ENCODE data around the gene TOMM20.

Gene TOMM20

GRCh38 chr1:235072096-235072495 is 56.5 kb downstream of the TOMM20 start:
- no peak overlapping the region for H3K14ac ChIP-seq (ENCODE audit: low read length)
- no peaks in the 10 kb centered on the region for H3K79me1 ChIP-seq (ENCODE audit: low read depth, low read length)
- H3K18ac ChIP-seq (ENCODE audit: low read length), result no peak overlapping the region
- H4K91ac ChIP-seq (ENCODE audit: low read depth, low read length, poor library complexity), result no peak overlapping the region
- H3K9ac ChIP-seq (ENCODE audit: low read depth, low read length, poor library complexity), result no peak overlapping the region
- no peak overlapping the region for H2BK15ac ChIP-seq (ENCODE audit: low read length)
- H3K36me3 ChIP-seq (replicated peaks in 1 of 2; ENCODE audit: control insufficient read depth in 2 of 2, insufficient read depth in 2 of 2, low read length in 2 of 2), result no peaks in the 10 kb centered on the region
- DNase-seq (ENCODE audit: low spot score), result no peak
- H3K4me1 ChIP-seq (ENCODE audit: control insufficient read depth in 2 of 2, insufficient read depth in 1 of 2, low read depth in 1 of 2, low read length in 2 of 2), result peaks cover 24 to 29% of the 10 kb centered on the region in 2 donors
- H3K23ac ChIP-seq (ENCODE audit: low read depth, low read length, poor library complexity), result no peak overlapping the region
- H3K9me3 ChIP-seq (replicated peaks in 1 of 2; ENCODE audit: control insufficient read depth in 2 of 2, insufficient read depth in 1 of 2, low read depth in 1 of 2, low read length in 2 of 2), result peaks cover 0 to 1% of the 10 kb centered on the region in 2 donors
- no peak overlapping the region for H2BK120ac ChIP-seq (ENCODE audit: low read depth, low read length)
- no peak overlapping the region for H3K4me3 ChIP-seq (ENCODE audit: low read length in 2 of 2)
- H2AFZ ChIP-seq (ENCODE audit: low read length), result no peak overlapping the region
- H3K4ac ChIP-seq (ENCODE audit: low read length), result no peak overlapping the region
- H3K27ac ChIP-seq (replicated peaks; ENCODE audit: low read length), result no peak overlapping the region
- no CpG with 5 or more reads among the region's 6 CpGs for WGBS, 2 donors (ENCODE audit: extremely low coverage in 2 of 2, insufficient read length in 2 of 2, insufficient replicate concordance in 1 of 2)
- H2AK5ac ChIP-seq (ENCODE audit: low read depth, low read length), result no peak overlapping the region
- no peak overlapping the region for H2BK12ac ChIP-seq (ENCODE audit: low read length)
- H4K8ac ChIP-seq (ENCODE audit: low read depth, low read length), result no peak overlapping the region
- no peaks in the 10 kb centered on the region for H3K27me3 ChIP-seq (ENCODE audit: control insufficient read depth in 3 of 3, insufficient read depth in 3 of 3, low read depth in 1 of 3, low read length in 3 of 3)
- no peak overlapping the region for H3K4me2 ChIP-seq (ENCODE audit: insufficient read depth, low read length, poor library complexity, severe bottlenecking)
- H2BK5ac ChIP-seq (ENCODE audit: low read length), result no peak overlapping the region

GRCh38 chr1:235070819-235071218 is 57.8 kb downstream of the TOMM20 start:
- Histone ChIP-seq H2BK5ac (ENCODE audit: low read length) (no peak overlapping the region), H3K18ac (ENCODE audit: low read length) (no peak overlapping the region)

GRCh38 chr1:235069577-235070563 is 58.8 kb downstream of the TOMM20 start:
- no peak for DNase-seq (ENCODE audit: low spot score)
- Histone ChIP-seq H3K79me1 (ENCODE audit: low read depth, low read length) (no peaks in the 10 kb centered on the region), H2BK5ac (ENCODE audit: low read length) (peak overlapping the region; percentile 58), H3K4me3 (ENCODE audit: low read length in 2 of 2) (no peak overlapping the region), H3K14ac (ENCODE audit: low read length) (no peak overlapping the region), H3K36me3 (replicated peaks in 1 of 2; ENCODE audit: control insufficient read depth in 2 of 2, insufficient read depth in 2 of 2, low read length in 2 of 2) (no peaks in the 10 kb centered on the region), H3K18ac (ENCODE audit: low read length) (peak overlapping the region; percentile 56), H2AK5ac (ENCODE audit: low read depth, low read length) (no peak overlapping the region), H3K4me2 (ENCODE audit: insufficient read depth, low read length, poor library complexity, severe bottlenecking) (no peak overlapping the region), H2BK15ac (ENCODE audit: low read length) (peak overlapping the region; percentile 42), H3K27me3 (ENCODE audit: control insufficient read depth in 3 of 3, insufficient read depth in 3 of 3, low read depth in 1 of 3, low read length in 3 of 3) (no peaks in the 10 kb centered on the region), H2BK12ac (ENCODE audit: low read length) (no peak overlapping the region), H3K4ac (ENCODE audit: low read length) (no peak overlapping the region), H4K8ac (ENCODE audit: low read depth, low read length) (peak overlapping the region; percentile 73), H3K9ac (ENCODE audit: low read depth, low read length, poor library complexity) (peak overlapping the region; percentile 18), H2BK120ac (ENCODE audit: low read depth, low read length) (no peak overlapping the region), H2AFZ (ENCODE audit: low read length) (peak overlapping the region; percentile 57), H3K23ac (ENCODE audit: low read depth, low read length, poor library complexity) (no peak overlapping the region), H3K9me3 (replicated peaks in 1 of 2; ENCODE audit: control insufficient read depth in 2 of 2, insufficient read depth in 1 of 2, low read depth in 1 of 2, low read length in 2 of 2) (peaks cover 0 to 1% of the 10 kb centered on the region in 2 donors), H3K4me1 (ENCODE audit: control insufficient read depth in 2 of 2, insufficient read depth in 1 of 2, low read depth in 1 of 2, low read length in 2 of 2) (peaks cover 20 to 25% of the 10 kb centered on the region in 2 donors), H3K27ac (replicated peaks; ENCODE audit: low read length) (no peak overlapping the region), H4K91ac (ENCODE audit: low read depth, low read length, poor library complexity) (no peak overlapping the region)
- WGBS, 2 donors (ENCODE audit: extremely low coverage in 2 of 2, insufficient read length in 2 of 2, insufficient replicate concordance in 1 of 2), result no CpG with 5 or more reads among the region's 34 CpGs

More at GRCh38 chr1:235070819-235071218, 57.8 kb downstream of the TOMM20 start:
- Histone ChIP-seq H3K4me2 (ENCODE audit: insufficient read depth, low read length, poor library complexity, severe bottlenecking) (no peak overlapping the region), H3K4me3 (ENCODE audit: low read length in 2 of 2) (no peak overlapping the region), H3K14ac (ENCODE audit: low read length) (no peak overlapping the region), H2BK12ac (ENCODE audit: low read length) (no peak overlapping the region), H4K91ac (ENCODE audit: low read depth, low read length, poor library complexity) (no peak overlapping the region), H2AK5ac (ENCODE audit: low read depth, low read length) (no peak overlapping the region), H3K23ac (ENCODE audit: low read depth, low read length, poor library complexity) (no peak overlapping the region), H3K4me1 (ENCODE audit: control insufficient read depth in 2 of 2, insufficient read depth in 1 of 2, low read depth in 1 of 2, low read length in 2 of 2) (peaks cover 24 to 29% of the 10 kb centered on the region in 2 donors), H3K4ac (ENCODE audit: low read length) (no peak overlapping the region), H2BK15ac (ENCODE audit: low read length) (no peak overlapping the region), H3K27ac (replicated peaks; ENCODE audit: low read length) (no peak overlapping the region), H3K9me3 (replicated peaks in 1 of 2; ENCODE audit: control insufficient read depth in 2 of 2, insufficient read depth in 1 of 2, low read depth in 1 of 2, low read length in 2 of 2) (peaks cover 0 to 1% of the 10 kb centered on the region in 2 donors), H3K79me1 (ENCODE audit: low read depth, low read length) (no peaks in the 10 kb centered on the region), H2AFZ (ENCODE audit: low read length) (no peak overlapping the region), H3K27me3 (ENCODE audit: control insufficient read depth in 3 of 3, insufficient read depth in 3 of 3, low read depth in 1 of 3, low read length in 3 of 3) (no peaks in the 10 kb centered on the region), H4K8ac (ENCODE audit: low read depth, low read length) (no peak overlapping the region), H3K9ac (ENCODE audit: low read depth, low read length, poor library complexity) (no peak overlapping the region), H3K36me3 (replicated peaks in 1 of 2; ENCODE audit: control insufficient read depth in 2 of 2, insufficient read depth in 2 of 2, low read length in 2 of 2) (no peaks in the 10 kb centered on the region), H2BK120ac (ENCODE audit: low read depth, low read length) (no peak overlapping the region)
- no peak for DNase-seq (ENCODE audit: low spot score)

- Histone ChIP-seq H2BK5ac (ENCODE audit: low read length) (no peak overlapping the region), H3K4ac (ENCODE audit: low read length) (no peak overlapping the region), H3K9ac (ENCODE audit: low read depth, low read length, poor library complexity) (no peak overlapping the region), H3K23ac (ENCODE audit: low read depth, low read length, poor library complexity) (no peak overlapping the region), H2BK120ac (ENCODE audit: low read depth, low read length) (no peak overlapping the region), H3K18ac (ENCODE audit: low read length) (peak overlapping the region; percentile 20), H4K91ac (ENCODE audit: low read depth, low read length, poor library complexity) (no peak overlapping the region), H2AFZ (ENCODE audit: low read length) (peak overlapping the region; percentile 57), H3K9me3 (replicated peaks in 1 of 2; ENCODE audit: control insufficient read depth in 2 of 2, insufficient read depth in 1 of 2, low read depth in 1 of 2, low read length in 2 of 2) (peaks cover 0 to 1% of the 10 kb centered on the region in 2 donors), H4K8ac (ENCODE audit: low read depth, low read length) (peak overlapping the region; percentile 73), H3K4me1 (ENCODE audit: control insufficient read depth in 2 of 2, insufficient read depth in 1 of 2, low read depth in 1 of 2, low read length in 2 of 2) (peaks cover 15 to 18% of the 10 kb centered on the region in 2 donors), H3K27me3 (ENCODE audit: control insufficient read depth in 3 of 3, insufficient read depth in 3 of 3, low read depth in 1 of 3, low read length in 3 of 3) (no peaks in the 10 kb centered on the region), H3K14ac (ENCODE audit: low read length) (no peak overlapping the region), H2AK5ac (ENCODE audit: low read depth, low read length) (no peak overlapping the region), H2BK12ac (ENCODE audit: low read length) (no peak overlapping the region), H3K79me1 (ENCODE audit: low read depth, low read length) (no peaks in the 10 kb centered on the region), H3K36me3 (replicated peaks in 1 of 2; ENCODE audit: control insufficient read depth in 2 of 2, insufficient read depth in 2 of 2, low read length in 2 of 2) (no peaks in the 10 kb centered on the region), H3K4me2 (ENCODE audit: insufficient read depth, low read length, poor library complexity, severe bottlenecking) (no peak overlapping the region), H2BK15ac (ENCODE audit: low read length) (no peak overlapping the region), H3K4me3 (ENCODE audit: low read length in 2 of 2) (no peak overlapping the region), H3K27ac (replicated peaks; ENCODE audit: low read length) (no peak overlapping the region)
- no peak for DNase-seq (ENCODE audit: low spot score)
- WGBS, 2 donors (ENCODE audit: extremely low coverage in 2 of 2, insufficient read length in 2 of 2, insufficient replicate concordance in 1 of 2), result no CpG with 5 or more reads among the region's 5 CpGs
Observed at GRCh38 chr1:235069176-235069575, 59.5 kb downstream of the TOMM20 start.

Measured in neuronal stem cell (in vitro differentiated cells).